OCI-M1 (cell line): ENCODE results near the gene GPRIN2.
A peak's percentile ranks its signal among the peaks of the same experiment; 100 is the strongest.
"Not testable (repeated sequence)": the region's sequence is repeated elsewhere in the genome, so short reads cannot be mapped to it uniquely, and the experiment has no call there.

ENCODE experiments used
- DNase-seq: peaks from one replicate; lab custom pipeline; 2025; lab: John Stamatoyannopoulos, UW

GPRIN2 gene

GRCh38 chr10:46536171-46536570, 20.3 kb downstream of the GPRIN2 start:
- DNase-seq, result no peak

- no peak for DNase-seq
These were observed 21.5 kb downstream of the GPRIN2 start for GRCh38 chr10:46534828-46535524.

- not testable (repeated sequence) for DNase-seq
These were observed 24.2 kb downstream of the GPRIN2 start for GRCh38 chr10:46532256-46532655.

- DNase-seq, result no peak
These were observed 25.9 kb downstream of the GPRIN2 start for GRCh38 chr10:46530249-46531186.

- not testable (repeated sequence) for DNase-seq
These were observed 26.7 kb downstream of the GPRIN2 start for GRCh38 chr10:46529742-46530141.

GRCh38 chr10:46528675-46529615, 27.5 kb downstream of the GPRIN2 start:
- no peak for DNase-seq

- DNase-seq, result no peak
These were observed 28.2 kb downstream of the GPRIN2 start for GRCh38 chr10:46528171-46528671.

- DNase-seq, result no peak
These were observed 29.1 kb downstream of the GPRIN2 start for GRCh38 chr10:46527241-46527811.

GRCh38 chr10:46526682-46527038, 29.8 kb downstream of the GPRIN2 start:
- peak; percentile 17 for DNase-seq

GRCh38 chr10:46525824-46526681, 30.4 kb downstream of the GPRIN2 start:
- no peak for DNase-seq

- peak; percentile 44 for DNase-seq
These were observed 31.2 kb downstream of the GPRIN2 start for GRCh38 chr10:46525177-46525823.

- peak; percentile 45 for DNase-seq
These were observed 31.8 kb downstream of the GPRIN2 start for GRCh38 chr10:46524472-46525176.

- no peak for DNase-seq
These were observed 32.4 kb downstream of the GPRIN2 start for GRCh38 chr10:46523962-46524471.

- no peak for DNase-seq
These were observed 33.1 kb downstream of the GPRIN2 start for GRCh38 chr10:46523119-46523961.

GRCh38 chr10:46522295-46523118, 34.0 kb downstream of the GPRIN2 start:
- no peak for DNase-seq

GRCh38 chr10:46520941-46521340, 35.5 kb downstream of the GPRIN2 start:
- DNase-seq, result no peak

GRCh38 chr10:46520381-46520780, 36.1 kb downstream of the GPRIN2 start:
- DNase-seq, result no peak
